OCI-LY1 (cell line): Measurements from ENCODE around the gene DIP2C.

ENCODE experiments used
- H2AFZ ChIP-seq: fragments of 200-600 bp; sonication (generic), shearing (Covaris generic); 2 replicates; pipeline ENCODE4 v1.6.0; 2014; ENCODE audit warnings: antibody characterized with exemption, mild to moderate bottlenecking, low read length
- H3F3A ChIP-seq: fragments of 200-600 bp; sonication (generic), shearing (Covaris generic); 2 replicates; pipeline ENCODE4 v1.6.0; 2014; ENCODE audit warnings: mild to moderate bottlenecking, antibody characterized with exemption, low read length, moderate library complexity; ENCODE audit not compliant: insufficient read depth
- H3K27ac ChIP-seq: fragments of 200-600 bp; sonication (generic); 2 replicates; pipeline ENCODE4 v1.5.1; 2014; ENCODE audit warnings: low read length, mixed run types, mild to moderate bottlenecking, low read depth; ENCODE audit not compliant: poor library complexity, severe bottlenecking
- H3K27me3 ChIP-seq: fragments of 200-600 bp; sonication (generic); 2 replicates; pipeline ENCODE4 v1.6.0; 2014; ENCODE audit warnings: antibody characterized with exemption, mild to moderate bottlenecking, low read length, moderate library complexity; ENCODE audit not compliant: insufficient read depth
- H3K36me3 ChIP-seq: fragments of 200-600 bp; sonication (generic); 2 replicates; pipeline ENCODE4 v1.6.1; 2014; ENCODE audit warnings: mild to moderate bottlenecking, antibody characterized with exemption, low read length, moderate library complexity, mixed read lengths; ENCODE audit not compliant: insufficient read depth
- H3K4me1 ChIP-seq: fragments of 200-600 bp; sonication (generic); 2 replicates; pipeline ENCODE4 v1.5.1; 2014; ENCODE audit warnings: mild to moderate bottlenecking, low read length, moderate library complexity; ENCODE audit not compliant: insufficient read depth, severe bottlenecking
- H3K4me2 ChIP-seq: fragments of 200-600 bp; sonication (generic), shearing (Covaris generic); 2 replicates; pipeline ENCODE4 v1.6.1; 2014; ENCODE audit warnings: low read length
- H3K4me3 ChIP-seq: fragments of 200-600 bp; sonication (generic); 2 replicates; pipeline ENCODE4 v1.5.1; 2014; ENCODE audit warnings: low read length, low read depth, mild to moderate bottlenecking, mixed read lengths; ENCODE audit not compliant: poor library complexity, severe bottlenecking
- H3K79me2 ChIP-seq: fragments of 200-600 bp; shearing (Covaris generic); 2 replicates; pipeline ENCODE4 v1.6.1; 2016; ENCODE audit warnings: mixed run types, low read length, mixed read lengths; ENCODE audit not compliant: insufficient read depth
- H3K9ac ChIP-seq: fragments of 200-600 bp; sonication (generic), shearing (Covaris generic); 2 replicates; pipeline ENCODE4 v1.6.1; 2014; ENCODE audit warnings: mild to moderate bottlenecking, low read length, mixed read lengths
- H3K9me2 ChIP-seq: fragments of 200-600 bp; sonication (generic), shearing (Covaris generic); 2 replicates; pipeline ENCODE4 v1.6.1; 2014; ENCODE audit warnings: low read depth, mild to moderate bottlenecking, low read length, mixed read lengths
- H3K9me3 ChIP-seq: fragments of 200-600 bp; shearing (Covaris generic); 2 replicates; pipeline ENCODE4 v1.6.1; 2014; ENCODE audit warnings: low read length, mixed read lengths
- H4K20me1 ChIP-seq: fragments of 200-600 bp; sonication (generic), shearing (Covaris generic); 2 replicates; pipeline ENCODE4 v1.6.0; 2016; ENCODE audit warnings: mild to moderate bottlenecking, low read length; ENCODE audit not compliant: insufficient read depth
- CTCF ChIP-seq: fragments of 200-600 bp; sonication (generic), shearing (Covaris generic); IDR thresholded peaks from 2 replicates; pipeline ENCODE4 v1.5.1; 2017; ENCODE audit warnings: mild to moderate bottlenecking, antibody characterized with exemption, low read length, moderate library complexity, mixed read lengths
- EZH2 ChIP-seq: fragments of 200-600 bp; sonication (generic), shearing (Covaris generic); IDR thresholded peaks from 2 replicates; pipeline ENCODE4 v1.8.0; 2017; ENCODE audit warnings: borderline replicate concordance, mixed run types, mild to moderate bottlenecking, antibody characterized with exemption, low read length, moderate library complexity, mixed read lengths

Gene DIP2C

GRCh38 chr10:522350-522749 lies 167.1 kb downstream of the DIP2C start:
- H3K4me2 ChIP-seq, result peak overlapping the region; percentile 61

GRCh38 chr10:521261-522250 lies 167.9 kb downstream of the DIP2C start:
- no peaks in the 10 kb centered on the region for H3K27me3 ChIP-seq
- peak overlapping the region; percentile 27 for H3K4me3 ChIP-seq
- H3K9me3 ChIP-seq, result no peaks in the 10 kb centered on the region
- H3K36me3 ChIP-seq, result peaks cover 15% of the 10 kb centered on the region; the same call in 1 of the 2 replicates
- H3F3A ChIP-seq, result peaks cover 30% of the 10 kb centered on the region
- peak overlapping the region; percentile 97 for H3K27ac ChIP-seq
- no peak for TF ChIP-seq EZH2
- TF ChIP-seq CTCF, result no peak
- peaks cover 99% of the 10 kb centered on the region for H3K4me1 ChIP-seq
- H3K4me2 ChIP-seq, result peak overlapping the region; percentile 61
- H4K20me1 ChIP-seq, result no peaks in the 10 kb centered on the region
- no peaks in the 10 kb centered on the region for H3K9me2 ChIP-seq
- peaks cover 22% of the 10 kb centered on the region for H3K79me2 ChIP-seq
- H2AFZ ChIP-seq, result no peak overlapping the region
- peak overlapping the region; percentile 66 for H3K9ac ChIP-seq

More at GRCh38 chr10:522350-522749, 167.1 kb downstream of the DIP2C start:
- Histone ChIP-seq H4K20me1 (no peaks in the 10 kb centered on the region), H3K36me3 (peaks cover 15% of the 10 kb centered on the region; the same call in 1 of the 2 replicates), H3K4me1 (peaks cover 100% of the 10 kb centered on the region), H3K27me3 (no peaks in the 10 kb centered on the region), H3K27ac (peak overlapping the region; percentile 97), H3K9me3 (no peaks in the 10 kb centered on the region), H3K9ac (peak overlapping the region; percentile 66), H3K9me2 (no peaks in the 10 kb centered on the region), H3K4me3 (peak overlapping the region; percentile 27), H3K79me2 (peaks cover 22% of the 10 kb centered on the region), H3F3A (peaks cover 25% of the 10 kb centered on the region), H2AFZ (no peak overlapping the region)
- no peak for TF ChIP-seq CTCF
- no peak for TF ChIP-seq EZH2

GRCh38 chr10:520402-520787 lies 169.1 kb downstream of the DIP2C start:
- Histone ChIP-seq H3K9me3 (no peaks in the 10 kb centered on the region), H2AFZ (no peak overlapping the region), H3K9ac (peak overlapping the region; percentile 66), H3K27me3 (no peaks in the 10 kb centered on the region), H3F3A (peaks cover 24% of the 10 kb centered on the region), H3K27ac (peak overlapping the region; percentile 97), H3K79me2 (peaks cover 16% of the 10 kb centered on the region), H4K20me1 (no peaks in the 10 kb centered on the region), H3K36me3 (peaks cover 12% of the 10 kb centered on the region; the same call in 1 of the 2 replicates), H3K4me3 (no peak overlapping the region), H3K4me2 (peak overlapping the region; percentile 61), H3K4me1 (peaks cover 95% of the 10 kb centered on the region), H3K9me2 (no peaks in the 10 kb centered on the region)
- TF ChIP-seq EZH2 (no peak), CTCF (no peak)
